K562 (cell line): ENCODE results near the gene TPSG1. TPM values are rescaled to one million over a fixed set of nuclear protein-coding genes. Genes with fewer than 3 reads are reported as not detected.
"Not testable (repeated sequence)": the region's sequence is repeated elsewhere in the genome, so short reads cannot be mapped to it uniquely, and the experiment has no call there.

Experiments
- ATAC-seq: fragments of 200-7000 bp; cut with Tn5 transposase; 3 replicates; pipeline ENCODE4 v1.9.1; 2020; ENCODE audit warnings: moderate library complexity
- BruUV-seq: library from RNA; stranded (reverse); fragments of 400-500 nt; replicated peaks from 2 replicates; lab custom pipeline; 2021; lab: Mats Ljungman, UMichigan
- CTCF ChIA-PET: fragments of 300-600 bp; formaldehyde crosslinking; extraction: SDS; loops from one replicate; lab custom pipeline; 2021; ENCODE audit warnings: low intra/inter-chr PET ratio; lab: Yijun Ruan, JAX
- POLR2A ChIA-PET: fragments of 300-600, 350-650 bp; sonication (Branson Sonifier 250); formaldehyde crosslinking; extraction: SDS; loops from one replicate; lab custom pipeline; 2021; ENCODE audit warnings: antibody characterized with exemption, inconsistent platforms; lab: Yijun Ruan, JAX
- DNase-seq, 4 experiments: peaks; one replicate each; pipeline versions ENCODE4 v3.0.0 to v3.0.0-alpha.2; 2011 to 2018; ENCODE audit warnings: low spot score in 3 of 4, mixed read lengths in 3 of 4; ENCODE audit errors: extremely low read depth in 1 of 4
- FAIRE-seq: peaks from 2 replicates; lab custom pipeline; 2011; peaks lifted over from hg19 to GRCh38; lab: Jason Lieb, UNC
- H2AFZ ChIP-seq: 2 replicates; pipeline ENCODE4 v1.6.0; 2011; ENCODE audit warnings: low read depth, low read length, control low read depth, inconsistent platforms
- H3K27ac ChIP-seq: fragments of 200-600 bp; 3 replicates; pipeline ENCODE4 v1.8.0; 2011; ENCODE audit warnings: low read depth, mild to moderate bottlenecking, control low read depth, inconsistent platforms, low read length, moderate library complexity, mixed read lengths; ENCODE audit errors: extremely low read depth
- H3K27me3 ChIP-seq, 2 experiments: fragments of 300-600 bp in 1 of 2; 2 replicates in 1 of 2; 3 replicates in 1 of 2; pipeline versions ENCODE4 v1.6.0 to v1.8.0; 2011; ENCODE audit warnings: inconsistent platforms in 2 of 2, low read length in 2 of 2, mild to moderate bottlenecking in 1 of 2, mixed read lengths in 1 of 2, moderate library complexity in 1 of 2; ENCODE audit not compliant: control insufficient read depth in 2 of 2, insufficient read depth in 2 of 2
- H3K36me3 ChIP-seq: fragments of 300-600 bp; 3 replicates; pipeline ENCODE4 v1.8.0; 2011; ENCODE audit warnings: mild to moderate bottlenecking, low read length, inconsistent platforms; ENCODE audit not compliant: control insufficient read depth, insufficient read depth
- H3K4me1 ChIP-seq, 2 experiments: fragments of 200-600 bp in 1 of 2; replicated peaks in 1 of 2; 2 replicates in 1 of 2; 3 replicates in 1 of 2; pipeline versions ENCODE4 v1.5.1 to v1.8.0; 2011; ENCODE audit warnings: inconsistent platforms in 2 of 2, low read length in 2 of 2, mild to moderate bottlenecking in 1 of 2, mixed read lengths in 1 of 2, moderate library complexity in 1 of 2; ENCODE audit not compliant: control insufficient read depth in 2 of 2, insufficient read depth in 2 of 2
- H3K4me2 ChIP-seq: 2 replicates; pipeline ENCODE4 v1.6.1; 2011; ENCODE audit warnings: low read length, control low read depth, inconsistent platforms, mixed read lengths; ENCODE audit not compliant: insufficient read depth
- H3K4me3 ChIP-seq: fragments of 200-600 bp; sonication (generic), shearing (Covaris generic); 2 replicates; pipeline ENCODE4 v1.5.1; 2016; ENCODE audit warnings: control low read depth, inconsistent platforms
- H3K79me2 ChIP-seq: fragments of 200-600 bp; 3 replicates; pipeline ENCODE4 v1.8.0; 2011; ENCODE audit warnings: low read length, inconsistent platforms; ENCODE audit not compliant: control insufficient read depth, insufficient read depth
- H3K9ac ChIP-seq, 2 experiments: 2 replicates each; pipeline versions ENCODE4 v1.6.0 to v1.6.1; 2011; ENCODE audit warnings: low read depth in 2 of 2, low read length in 2 of 2, control low read depth in 1 of 2, inconsistent platforms in 1 of 2, mild to moderate bottlenecking in 1 of 2, mixed read lengths in 1 of 2; ENCODE audit not compliant: insufficient read depth in 1 of 2
- H3K9me1 ChIP-seq: one replicate; pipeline ENCODE4 v1.6.0; 2011; ENCODE audit warnings: inconsistent platforms, mild to moderate bottlenecking, low read length, moderate library complexity; ENCODE audit not compliant: control insufficient read depth, insufficient read depth
- H3K9me3 ChIP-seq: replicated peaks from 2 replicates; pipeline ENCODE4 v1.5.1; 2011; ENCODE audit warnings: low read depth, low read length, inconsistent platforms; ENCODE audit not compliant: control insufficient read depth, insufficient read depth
- H4K20me1 ChIP-seq: replicated peaks from 2 replicates; pipeline ENCODE4 v1.6.1; 2011; ENCODE audit warnings: low read length, inconsistent platforms, mixed read lengths; ENCODE audit not compliant: control insufficient read depth, insufficient read depth
- WGBS: fragments of 100-300 bp; shearing (Covaris generic); methylation state at CpG from one replicate; pipeline ENCODE4 v1.1.6; 2016; ENCODE audit warnings: low coverage, mixed read lengths; ENCODE audit not compliant: insufficient coverage; ENCODE audit errors: missing lambda C conversion rate; 5-methylcytosine and 5-hydroxymethylcytosine counted together
- in situ Hi-C: fragments of 300-500 bp; cut with MboI; formaldehyde crosslinking; loops from 4 replicates; pipeline ENCODE4 v1.15.0; 2018; ENCODE audit warnings: inconsistent platforms, mixed read lengths
- intact Hi-C: fragments of 100-400 bp; cut with micrococcal nuclease; formaldehyde crosslinking; loops from 2 replicates; pipeline ENCODE4 v1.14.2; 2022
- polyA plus RNA-seq, 8 experiments: library from polyadenylated mRNA; depleted of rRNA in 4 of 8; stranded (reverse) in 5 of 8; unstranded in 3 of 8; fragments of >200 nt; fragmentation: Nextera tagmentation in 2 of 8; fragmentation: Illumina TruSeq in 1 of 8; extraction: Ambion mirVana in 2 of 8; extraction: Trizol in 1 of 8; gene quantifications; 2 replicates each; pipeline versions ENCODE4 v1.2.1 to v1.2.3, GENCODE V29; 2011 to 2014; ENCODE audit warnings: inconsistent platforms in 1 of 8, missing spikeins in 1 of 8
- total RNA-seq, 7 experiments: library from RNA; depleted of rRNA in 6 of 7; stranded (reverse); fragments of >200 nt in 6 of 7; fragmentation: Illumina TruSeq in 2 of 7; extraction: Trizol in 2 of 7; gene quantifications; 2 replicates each; pipeline versions ENCODE4 v1.2.1 to v1.2.3, GENCODE V29; 2011 to 2021; ENCODE audit warnings: low replicate concordance in 1 of 7

The TPSG1 gene
- total and polyA plus RNA-seq, 9 of the 15 experiments (the other 6 are each of a cell fraction or from before 2014, with no cell fraction given): not detected

GRCh38 chr16:1255276-1256122 lies 30.4 kb upstream of the TPSG1 start, which contains the start of gene TPSD1:
Gene TPSD1, plus strand, starts transcription at chr16:1256069. Its CDS starts 212 bp downstream, at chr16:1256281.
- POLR2A ChIA-PET, in situ Hi-C loops, H4K20me1 ChIP-seq, H3K79me2 ChIP-seq, H3K27ac ChIP-seq, DNase-seq, H3K4me2 ChIP-seq, intact Hi-C loops, FAIRE-seq, H2AFZ ChIP-seq, ATAC-seq, H3K9me1 ChIP-seq, H3K9me3 ChIP-seq, H3K4me3 ChIP-seq, H3K36me3 ChIP-seq, H3K9ac ChIP-seq, BruUV-seq, CTCF ChIA-PET: not testable (repeated sequence)
- 3% methylated on average over 16 of the region's 26 CpGs for WGBS
- Histone ChIP-seq H3K4me1 (peaks cover 0 to 36% of the 10 kb centered on the region in 2 experiments; a peak in 2 of 5 replicates), H3K27me3 (peaks cover 12 to 33% of the 10 kb centered on the region in 2 experiments; a peak in 4 of 5 replicates)

- BruUV-seq, ATAC-seq, POLR2A ChIA-PET, H3K9ac ChIP-seq, H3K79me2 ChIP-seq, H3K36me3 ChIP-seq, in situ Hi-C loops, DNase-seq, intact Hi-C loops, H3K9me3 ChIP-seq, H3K4me3 ChIP-seq, FAIRE-seq, H4K20me1 ChIP-seq, H3K27ac ChIP-seq, H3K9me1 ChIP-seq, H3K4me2 ChIP-seq, H2AFZ ChIP-seq, CTCF ChIA-PET: not testable (repeated sequence)
- no CpG with 5 or more reads among the region's 3 CpGs for WGBS
- peaks cover 5 to 26% of the 10 kb centered on the region in 2 experiments; a peak in 3 of 5 replicates for H3K27me3 ChIP-seq
- peaks cover 0 to 30% of the 10 kb centered on the region in 2 experiments; a peak in 2 of 5 replicates for H3K4me1 ChIP-seq
These were observed 29.8 kb upstream of the TPSG1 start for GRCh38 chr16:1254821-1255220.

- H2AFZ ChIP-seq, BruUV-seq, intact Hi-C loops, FAIRE-seq, H3K9me3 ChIP-seq, H3K9me1 ChIP-seq, CTCF ChIA-PET, H3K4me2 ChIP-seq, H3K9ac ChIP-seq, POLR2A ChIA-PET, DNase-seq, in situ Hi-C loops, H3K36me3 ChIP-seq, H3K79me2 ChIP-seq, H3K27ac ChIP-seq, H3K4me3 ChIP-seq, H4K20me1 ChIP-seq: not testable (repeated sequence)
- WGBS: no CpG with 5 or more reads among the region's 47 CpGs
- H3K27me3 ChIP-seq: peaks cover 0 to 16% of the 10 kb centered on the region in 2 experiments; a peak in 2 of 5 replicates
- H3K4me1 ChIP-seq: peaks cover 0 to 22% of the 10 kb centered on the region in 2 experiments; a peak in 2 of 5 replicates
- ATAC-seq: peak; percentile 88
These were observed 28.8 kb upstream of the TPSG1 start for GRCh38 chr16:1253701-1254364.
